Esophagus muscularis mucosa (tissue), 4 donors: Measurements from ENCODE around the gene MTHFR.

ENCODE experiments used
- EP300 ChIP-seq: sonication (generic); formaldehyde crosslinking; IDR thresholded peaks from one replicate; pipeline ENCODE4 v1.6.1; 2017; ENCODE audit warnings: antibody characterized with exemption
- POLR2A ChIP-seq: fragments of 450-650 bp; IDR thresholded peaks from one replicate; pipeline ENCODE4 v1.6.1; 2017; ENCODE audit warnings: antibody characterized with exemption, moderate library complexity, mild to moderate bottlenecking, low read depth
- POLR2AphosphoS5 ChIP-seq, 2 donors: sonication (generic); formaldehyde crosslinking; IDR thresholded peaks; one replicate each; pipeline ENCODE4 v1.6.1; 2017; ENCODE audit warnings: antibody characterized with exemption in 2 of 2
- TF ChIP-seq, protein P1 (sequence below), 3 experiments: fragments of 200-600 bp in 2 of 3; fragments of 450-650 bp in 1 of 3; sonication (generic) in 2 of 3; IDR thresholded peaks; one replicate each; pipeline ENCODE4 v1.5.1; 2017 to 2019; ENCODE audit warnings: antibody characterized with exemption in 3 of 3, mild to moderate bottlenecking in 2 of 3, moderate library complexity in 1 of 3

GRCh38 chr1:11771481-11772043, 34.2 kb downstream of the MTHFR start:
- TF ChIP-seq POLR2A (no peak), POLR2AphosphoS5 (IDR thresholded peaks at IDR 0.05) (no peak), EP300 (no peak)
- TF ChIP-seq, protein P1, sequence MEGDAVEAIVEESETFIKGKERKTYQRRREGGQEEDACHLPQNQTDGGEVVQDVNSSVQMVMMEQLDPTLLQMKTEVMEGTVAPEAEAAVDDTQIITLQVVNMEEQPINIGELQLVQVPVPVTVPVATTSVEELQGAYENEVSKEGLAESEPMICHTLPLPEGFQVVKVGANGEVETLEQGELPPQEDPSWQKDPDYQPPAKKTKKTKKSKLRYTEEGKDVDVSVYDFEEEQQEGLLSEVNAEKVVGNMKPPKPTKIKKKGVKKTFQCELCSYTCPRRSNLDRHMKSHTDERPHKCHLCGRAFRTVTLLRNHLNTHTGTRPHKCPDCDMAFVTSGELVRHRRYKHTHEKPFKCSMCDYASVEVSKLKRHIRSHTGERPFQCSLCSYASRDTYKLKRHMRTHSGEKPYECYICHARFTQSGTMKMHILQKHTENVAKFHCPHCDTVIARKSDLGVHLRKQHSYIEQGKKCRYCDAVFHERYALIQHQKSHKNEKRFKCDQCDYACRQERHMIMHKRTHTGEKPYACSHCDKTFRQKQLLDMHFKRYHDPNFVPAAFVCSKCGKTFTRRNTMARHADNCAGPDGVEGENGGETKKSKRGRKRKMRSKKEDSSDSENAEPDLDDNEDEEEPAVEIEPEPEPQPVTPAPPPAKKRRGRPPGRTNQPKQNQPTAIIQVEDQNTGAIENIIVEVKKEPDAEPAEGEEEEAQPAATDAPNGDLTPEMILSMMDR (IDR thresholded peaks at IDR 0.05), result no peak
